T-helper 22 cell (primary cell): Measurements from ENCODE around the gene ETNPPL.

Source experiments
- DNase-seq: peaks from one replicate; pipeline ENCODE4 v3.0.0-alpha.2; 2020; ENCODE audit warnings: low read depth

Gene ETNPPL

DNA sequence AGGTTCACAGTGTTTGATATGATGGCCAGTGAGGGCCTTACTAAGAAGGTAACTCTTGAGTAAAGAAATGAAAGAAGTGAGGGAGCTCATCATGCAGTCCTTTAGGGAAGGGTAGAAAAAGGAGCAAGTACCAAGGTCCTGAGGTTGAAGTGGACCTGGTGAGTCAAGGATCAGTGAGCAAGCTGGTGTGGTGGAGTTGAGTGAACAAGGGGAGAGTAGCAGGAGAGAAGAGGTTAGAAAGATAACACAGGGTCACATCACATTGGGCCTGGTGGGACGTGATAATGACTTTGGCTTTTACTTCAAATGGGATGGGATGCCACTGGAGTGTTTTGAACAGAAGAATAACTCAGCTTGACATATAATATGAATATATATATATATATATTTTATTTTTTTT is 67.8 kb downstream of the ETNPPL start:
- no peak for DNase-seq

DNA sequence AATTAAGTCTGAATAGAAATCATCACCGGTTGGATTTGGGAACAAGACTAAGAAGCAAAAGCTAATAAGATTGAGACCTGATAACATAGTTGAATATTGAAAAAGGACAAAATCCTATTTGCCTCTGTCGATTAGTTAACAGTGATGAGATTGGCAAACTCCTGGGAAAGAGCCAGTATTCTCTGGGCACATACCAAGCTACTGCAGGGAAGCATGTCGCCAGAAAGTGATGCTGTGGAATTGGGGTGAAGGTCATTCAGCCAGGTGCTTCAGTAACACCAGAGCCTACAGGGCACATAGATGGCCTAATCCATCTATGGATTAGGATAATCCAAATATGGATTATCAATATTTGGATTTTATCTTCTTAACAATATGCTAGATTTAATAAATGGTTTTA is 68.4 kb downstream of the ETNPPL start:
- no peak for DNase-seq

DNA sequence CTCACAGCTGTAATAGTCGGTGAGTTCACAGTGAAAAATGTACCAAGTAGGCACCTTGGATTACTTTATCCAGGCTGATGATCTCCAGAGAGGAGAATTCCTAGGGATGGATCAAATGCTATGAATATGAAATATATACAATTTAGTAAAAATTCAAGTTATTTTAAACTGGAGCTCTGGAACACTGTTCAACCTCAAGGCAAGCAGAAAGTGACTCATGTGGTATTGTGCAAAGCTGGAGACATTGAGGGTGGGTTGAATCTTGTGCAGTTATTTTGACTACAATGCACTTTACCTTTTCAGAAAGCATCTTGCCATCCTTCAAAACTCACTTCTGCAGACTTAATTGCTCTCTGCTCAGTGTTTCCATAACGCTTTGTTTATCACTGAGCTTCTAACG is 69.0 kb downstream of the ETNPPL start:
- DNase-seq = no peak

DNA sequence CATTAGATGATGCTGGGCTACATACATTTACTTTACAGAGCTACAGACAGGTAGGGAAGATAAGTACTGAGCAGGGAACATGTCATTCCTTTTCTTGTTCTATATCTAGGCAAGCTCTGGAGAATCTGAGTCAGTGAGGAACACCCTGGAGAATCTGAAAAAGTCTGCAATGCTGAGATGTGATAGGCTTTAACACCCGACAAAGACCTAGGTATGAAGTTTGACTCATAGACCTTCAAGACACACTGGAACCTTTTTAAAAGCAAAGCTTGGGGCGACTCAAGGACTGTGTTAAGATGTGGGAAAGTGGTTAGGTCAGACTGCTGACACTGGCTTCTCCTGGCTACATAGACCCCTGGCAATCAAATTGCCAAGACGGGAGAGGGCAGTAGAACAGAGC is 69.6 kb downstream of the ETNPPL start:
- DNase-seq = no peak
